Mesendoderm (in vitro differentiated cells): ENCODE measurements around the gene TRIM56.

Experiments
- DNase-seq: peaks from one replicate; pipeline ENCODE4 v3.0.0; 2013
- H2AK5ac ChIP-seq: 2 replicates; pipeline ENCODE4 v1.6.1; 2013; ENCODE audit warnings: low read length, inconsistent platforms
- H2BK120ac ChIP-seq: 2 replicates; pipeline ENCODE4 v1.6.1; 2013; ENCODE audit warnings: low read depth, mild to moderate bottlenecking, low read length, moderate library complexity, mixed read lengths
- H2BK15ac ChIP-seq: replicated peaks from 2 replicates; pipeline ENCODE4 v1.6.1; 2013; ENCODE audit warnings: low read depth, mild to moderate bottlenecking, moderate library complexity
- H2BK5ac ChIP-seq: 2 replicates; pipeline ENCODE4 v1.6.1; 2013; ENCODE audit warnings: low read length, inconsistent platforms
- H3K18ac ChIP-seq: 2 replicates; pipeline ENCODE4 v1.6.1; 2013; ENCODE audit warnings: mild to moderate bottlenecking, low read length, mixed read lengths
- H3K23ac ChIP-seq: one replicate; pipeline ENCODE4 v1.6.1; 2013; ENCODE audit warnings: low read length
- H3K27ac ChIP-seq: 2 replicates; pipeline ENCODE4 v1.5.1; 2013; ENCODE audit warnings: low read depth, mild to moderate bottlenecking, inconsistent platforms, low read length, moderate library complexity
- H3K27me3 ChIP-seq: 2 replicates; pipeline ENCODE4 v1.6.1; 2013; ENCODE audit warnings: low read length, control low read depth, mild to moderate bottlenecking, inconsistent platforms; ENCODE audit not compliant: insufficient read depth, poor library complexity
- H3K36me3 ChIP-seq: 2 replicates; pipeline ENCODE4 v1.6.1; 2013; ENCODE audit warnings: low read length, inconsistent platforms; ENCODE audit not compliant: control insufficient read depth, insufficient read depth
- H3K4ac ChIP-seq: one replicate; pipeline ENCODE4 v1.6.1; 2013; ENCODE audit warnings: low read depth, mild to moderate bottlenecking, low read length, moderate library complexity
- H3K4me1 ChIP-seq: 2 replicates; pipeline ENCODE4 v1.6.1; 2013; ENCODE audit warnings: low read depth, low read length, inconsistent platforms; ENCODE audit not compliant: control insufficient read depth
- H3K4me2 ChIP-seq: 2 replicates; pipeline ENCODE4 v1.6.1; 2013; ENCODE audit warnings: low read length
- H3K4me3 ChIP-seq: 2 replicates; pipeline ENCODE4 v1.5.1; 2013; ENCODE audit warnings: mild to moderate bottlenecking, low read length
- H3K56ac ChIP-seq: one replicate; pipeline ENCODE4 v1.6.1; 2013; ENCODE audit warnings: low read length
- H3K79me1 ChIP-seq: 2 replicates; pipeline ENCODE4 v1.6.1; 2013; ENCODE audit warnings: low read length, inconsistent platforms
- H3K79me2 ChIP-seq: 2 replicates; pipeline ENCODE4 v1.6.1; 2013; ENCODE audit warnings: mild to moderate bottlenecking, low read length; ENCODE audit not compliant: control insufficient read depth, insufficient read depth
- H3K9ac ChIP-seq: 2 replicates; pipeline ENCODE4 v1.6.1; 2013; ENCODE audit warnings: low read length, inconsistent platforms
- H4K5ac ChIP-seq: one replicate; pipeline ENCODE4 v1.6.1; 2013; ENCODE audit warnings: low read length
- H4K8ac ChIP-seq: one replicate; pipeline ENCODE4 v1.6.1; 2013; ENCODE audit warnings: low read depth, mild to moderate bottlenecking, control low read depth, low read length, moderate library complexity
- WGBS: extraction: QIAGEN DNeasy Blood & Tissue Kit; methylation state at CpG from one replicate; pipeline ENCODE4 v1.1.7; 2013; ENCODE audit warnings: low lambda C conversion rate, missing lambda C conversion rate; ENCODE audit not compliant: insufficient coverage; ENCODE audit errors: extremely low coverage; 5-methylcytosine and 5-hydroxymethylcytosine counted together

The TRIM56 gene

GRCh38 chr7:101125989-101126650 lies 40.8 kb downstream of the TRIM56 start:
- Histone ChIP-seq H3K4me3 (no peak overlapping the region), H3K4me1 (peaks cover 4% of the 10 kb centered on the region)

GRCh38 chr7:101126651-101127459 lies 41.6 kb downstream of the TRIM56 start, which contains the start of gene SERPINE1:
SERPINE1 (plus strand) TSS chr7:101127104; CDS start chr7:101128394, 1,290 bp downstream.
- peaks cover 4% of the 10 kb centered on the region for H3K4me1 ChIP-seq
- no peaks in the 10 kb centered on the region for H3K27me3 ChIP-seq
- H3K79me2 ChIP-seq: no peaks in the 10 kb centered on the region
- H3K79me1 ChIP-seq: no peaks in the 10 kb centered on the region
- H2BK120ac ChIP-seq: no peak within 1 kb of the TSS
- no CpG with 5 or more reads among the region's 22 CpGs for WGBS
- H2BK15ac ChIP-seq: no peak within 1 kb of the TSS
- H3K23ac ChIP-seq: no peak within 1 kb of the TSS
- H4K5ac ChIP-seq: no peak within 1 kb of the TSS
- H3K4ac ChIP-seq: peak within 1 kb of the TSS; percentile 19
- H3K4me3 ChIP-seq: no peak within 1 kb of the TSS
- peak within 1 kb of the TSS; percentile 15 for H3K18ac ChIP-seq
- H3K4me2 ChIP-seq: peak within 1 kb of the TSS; percentile 18
- peak within 1 kb of the TSS; percentile 31 for H2AK5ac ChIP-seq
- peak within 1 kb of the TSS; percentile 12 for H3K9ac ChIP-seq
- no peak within 1 kb of the TSS for H4K8ac ChIP-seq
- no peak within 1 kb of the TSS for H2BK5ac ChIP-seq
- no peaks in the 10 kb centered on the region for H3K36me3 ChIP-seq
- peak; percentile 95 for DNase-seq
- peak within 1 kb of the TSS; percentile 40 for H3K56ac ChIP-seq
- H3K27ac ChIP-seq: no peak within 1 kb of the TSS

More at GRCh38 chr7:101125989-101126650, 40.8 kb downstream of the TRIM56 start:
- Histone ChIP-seq H2AK5ac (peak overlapping the region; percentile 31), H3K36me3 (no peaks in the 10 kb centered on the region), H3K4ac (peak overlapping the region; percentile 19), H3K56ac (peak overlapping the region; percentile 17), H4K5ac (no peak overlapping the region), H3K27ac (no peak overlapping the region), H3K79me2 (no peaks in the 10 kb centered on the region), H2BK15ac (no peak overlapping the region), H2BK120ac (no peak overlapping the region), H4K8ac (no peak overlapping the region), H3K9ac (no peak overlapping the region), H3K23ac (no peak overlapping the region), H3K18ac (peak overlapping the region; percentile 15), H2BK5ac (no peak overlapping the region), H3K4me2 (no peak overlapping the region), H3K79me1 (no peaks in the 10 kb centered on the region), H3K27me3 (no peaks in the 10 kb centered on the region)
- no peak for DNase-seq
- WGBS: no CpG with 5 or more reads among the region's 15 CpGs

GRCh38 chr7:101127460-101128039 lies 42.3 kb downstream of the TRIM56 start:
- H2BK5ac ChIP-seq: no peak overlapping the region
- H3K4ac ChIP-seq: no peak overlapping the region
- H2AK5ac ChIP-seq: no peak overlapping the region
- H3K4me3 ChIP-seq: no peak overlapping the region
- H3K4me2 ChIP-seq: peak overlapping the region; percentile 11
- DNase-seq: no peak
- no peak overlapping the region for H2BK120ac ChIP-seq
- H3K27me3 ChIP-seq: no peaks in the 10 kb centered on the region
- H3K79me1 ChIP-seq: no peaks in the 10 kb centered on the region
- no peak overlapping the region for H2BK15ac ChIP-seq
- H4K5ac ChIP-seq: no peak overlapping the region
- no peak overlapping the region for H3K23ac ChIP-seq
- peaks cover 2% of the 10 kb centered on the region for H3K4me1 ChIP-seq
- peak overlapping the region; percentile 12 for H3K9ac ChIP-seq
- H3K79me2 ChIP-seq: no peaks in the 10 kb centered on the region
- WGBS: no CpG with 5 or more reads among the region's 3 CpGs
- H4K8ac ChIP-seq: no peak overlapping the region
- no peaks in the 10 kb centered on the region for H3K36me3 ChIP-seq
- peak overlapping the region; percentile 40 for H3K56ac ChIP-seq
- H3K18ac ChIP-seq: no peak overlapping the region
- no peak overlapping the region for H3K27ac ChIP-seq

- Histone ChIP-seq H3K36me3 (no peaks in the 10 kb centered on the region), H3K56ac (no peak overlapping the region), H3K23ac (no peak overlapping the region), H3K4me2 (no peak overlapping the region), H3K4me1 (no peaks in the 10 kb centered on the region), H3K79me2 (no peaks in the 10 kb centered on the region), H3K79me1 (no peaks in the 10 kb centered on the region), H2BK120ac (no peak overlapping the region), H2AK5ac (no peak overlapping the region), H3K9ac (peak overlapping the region; percentile 25), H3K27ac (no peak overlapping the region), H2BK5ac (no peak overlapping the region), H3K4me3 (no peak overlapping the region), H4K8ac (no peak overlapping the region), H4K5ac (no peak overlapping the region), H3K27me3 (no peaks in the 10 kb centered on the region), H3K4ac (no peak overlapping the region), H2BK15ac (no peak overlapping the region), H3K18ac (no peak overlapping the region)
- DNase-seq: no peak
- no CpG with 5 or more reads among the region's 14 CpGs for WGBS
Observed at GRCh38 chr7:101128040-101128834, 43.0 kb downstream of the TRIM56 start.

- Histone ChIP-seq H4K5ac (no peak overlapping the region), H2AK5ac (no peak overlapping the region), H3K4me2 (no peak overlapping the region), H2BK15ac (no peak overlapping the region), H3K18ac (no peak overlapping the region), H3K56ac (no peak overlapping the region), H3K79me1 (no peaks in the 10 kb centered on the region), H3K27ac (no peak overlapping the region), H2BK120ac (no peak overlapping the region), H3K23ac (no peak overlapping the region), H3K36me3 (no peaks in the 10 kb centered on the region), H3K4ac (no peak overlapping the region), H3K79me2 (no peaks in the 10 kb centered on the region), H4K8ac (no peak overlapping the region), H3K4me3 (no peak overlapping the region), H3K27me3 (no peaks in the 10 kb centered on the region), H2BK5ac (no peak overlapping the region), H3K9ac (no peak overlapping the region), H3K4me1 (no peaks in the 10 kb centered on the region)
- no CpG with 5 or more reads among the region's 3 CpGs for WGBS
- no peak for DNase-seq
Observed at GRCh38 chr7:101129603-101130117, 44.4 kb downstream of the TRIM56 start.
